Esophagus squamous epithelium (tissue), 4 donors: Measurements from ENCODE around the gene PPP2R5E.

ENCODE experiments used
- POLR2A ChIP-seq, 4 donors: fragments of 450-650 bp; IDR thresholded peaks; one replicate each; pipeline ENCODE4 v1.6.1; 2017; ENCODE audit warnings: antibody characterized with exemption in 4 of 4, mild to moderate bottlenecking in 4 of 4, moderate library complexity in 3 of 4
- TF ChIP-seq, protein P1 (sequence below), 6 experiments: fragments of 450-650 bp in 4 of 6; fragments of 200-600 bp in 2 of 6; sonication (generic) in 2 of 6; IDR thresholded peaks; one replicate each; pipeline ENCODE4 v1.5.1; 2016 to 2019; ENCODE audit warnings: antibody characterized with exemption in 6 of 6, mild to moderate bottlenecking in 4 of 6, moderate library complexity in 4 of 6

DNA sequence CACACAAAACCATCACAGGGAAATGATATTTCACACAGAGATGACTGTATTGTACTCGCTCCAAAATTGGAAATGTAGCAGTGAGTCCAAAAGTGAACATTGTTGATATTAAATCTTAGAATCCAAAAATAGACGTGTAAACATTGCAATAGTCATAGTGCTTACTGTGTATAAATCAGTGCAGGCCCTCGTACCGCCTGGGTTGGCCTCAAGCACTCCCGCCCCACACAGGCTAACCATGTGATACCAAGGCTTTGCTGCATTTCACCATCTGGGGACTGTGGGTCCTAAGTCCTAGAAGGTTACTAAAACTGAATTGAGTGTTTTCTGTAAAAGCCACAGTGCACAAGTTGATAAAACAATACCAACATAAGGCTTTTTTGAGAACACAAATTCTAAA lies 107.3 kb downstream of the PPP2R5E start:
- TF ChIP-seq, protein P1, sequence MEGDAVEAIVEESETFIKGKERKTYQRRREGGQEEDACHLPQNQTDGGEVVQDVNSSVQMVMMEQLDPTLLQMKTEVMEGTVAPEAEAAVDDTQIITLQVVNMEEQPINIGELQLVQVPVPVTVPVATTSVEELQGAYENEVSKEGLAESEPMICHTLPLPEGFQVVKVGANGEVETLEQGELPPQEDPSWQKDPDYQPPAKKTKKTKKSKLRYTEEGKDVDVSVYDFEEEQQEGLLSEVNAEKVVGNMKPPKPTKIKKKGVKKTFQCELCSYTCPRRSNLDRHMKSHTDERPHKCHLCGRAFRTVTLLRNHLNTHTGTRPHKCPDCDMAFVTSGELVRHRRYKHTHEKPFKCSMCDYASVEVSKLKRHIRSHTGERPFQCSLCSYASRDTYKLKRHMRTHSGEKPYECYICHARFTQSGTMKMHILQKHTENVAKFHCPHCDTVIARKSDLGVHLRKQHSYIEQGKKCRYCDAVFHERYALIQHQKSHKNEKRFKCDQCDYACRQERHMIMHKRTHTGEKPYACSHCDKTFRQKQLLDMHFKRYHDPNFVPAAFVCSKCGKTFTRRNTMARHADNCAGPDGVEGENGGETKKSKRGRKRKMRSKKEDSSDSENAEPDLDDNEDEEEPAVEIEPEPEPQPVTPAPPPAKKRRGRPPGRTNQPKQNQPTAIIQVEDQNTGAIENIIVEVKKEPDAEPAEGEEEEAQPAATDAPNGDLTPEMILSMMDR (IDR thresholded peaks at IDR 0.05), result no peak
- no peak for TF ChIP-seq POLR2A (IDR thresholded peaks at IDR 0.05)
